T-helper 2 cell treated with Interferon-gamma antibody and Interleukin-4, amounts not matched to agents 100 ng/mL and 5 ng/mL, for 36 hours (primary cell): ENCODE data around the gene FRAS1. TPM values are rescaled to one million over a fixed set of nuclear protein-coding genes. Genes with fewer than 3 reads are reported as not detected.
"Not testable (repeated sequence)": the region's sequence is repeated elsewhere in the genome, so short reads cannot be mapped to it uniquely, and the experiment has no call there.

Experiments used
- intact Hi-C: fragments of 100-400 bp; cut with micrococcal nuclease; formaldehyde crosslinking; loops from one replicate; pipeline ENCODE4 v1.15.1; 2023
- total RNA-seq: library from RNA; stranded (reverse); gene quantifications from 2 replicates; pipeline ENCODE4 v1.2.3, GENCODE V29; 2022

FRAS1 gene
- total RNA-seq, 1 donor from 2014 or later: not detected

GRCh38 chr4:78162342-78162741 lies 105.2 kb downstream of the FRAS1 start:
- intact Hi-C loops: no loop called here

GRCh38 chr4:78162821-78163220 lies 105.7 kb downstream of the FRAS1 start:
- intact Hi-C loops: no loop called here

GRCh38 chr4:78165758-78166157 lies 108.6 kb downstream of the FRAS1 start:
- intact Hi-C loops: no loop called here

GRCh38 chr4:78166622-78167021 lies 109.5 kb downstream of the FRAS1 start:
- intact Hi-C loops: no loop called here

GRCh38 chr4:78167510-78167909 lies 110.4 kb downstream of the FRAS1 start:
- intact Hi-C loops: no loop called here

GRCh38 chr4:78168029-78168428 lies 110.9 kb downstream of the FRAS1 start:
- intact Hi-C loops: no loop called here

- intact Hi-C loops: no loop called here
Observed at GRCh38 chr4:78169728-78170127, 112.6 kb downstream of the FRAS1 start.

GRCh38 chr4:78171482-78171881 lies 114.4 kb downstream of the FRAS1 start:
- intact Hi-C loops: no loop called here

GRCh38 chr4:78174891-78175290 lies 117.8 kb downstream of the FRAS1 start:
- intact Hi-C loops: no loop called here

GRCh38 chr4:78179196-78179595 lies 122.1 kb downstream of the FRAS1 start:
- intact Hi-C loops: no loop called here

GRCh38 chr4:78181681-78182234 lies 124.6 kb downstream of the FRAS1 start:
- intact Hi-C loops: not testable (repeated sequence)

- intact Hi-C loops: no loop called here
Observed at GRCh38 chr4:78184584-78184983, 127.5 kb downstream of the FRAS1 start.

- intact Hi-C loops: no loop called here
Observed at GRCh38 chr4:78185117-78185516, 128.0 kb downstream of the FRAS1 start.

- intact Hi-C loops: no loop called here
Observed at GRCh38 chr4:78186597-78187543, 129.7 kb downstream of the FRAS1 start.

- intact Hi-C loops: no loop called here
Observed at GRCh38 chr4:78190068-78190467, 132.9 kb downstream of the FRAS1 start.

GRCh38 chr4:78190595-78190994 lies 133.5 kb downstream of the FRAS1 start:
- intact Hi-C loops: no loop called here

- intact Hi-C loops: no loop called here
Observed at GRCh38 chr4:78197947-78198346, 140.8 kb downstream of the FRAS1 start.

- intact Hi-C loops: no loop called here
Observed at GRCh38 chr4:78199984-78200383, 142.9 kb downstream of the FRAS1 start.

- intact Hi-C loops: no loop called here
Observed at GRCh38 chr4:78200949-78201348, 143.8 kb downstream of the FRAS1 start.

- intact Hi-C loops: no loop called here
Observed at GRCh38 chr4:78204176-78204575, 147.1 kb downstream of the FRAS1 start.

- intact Hi-C loops: no loop called here
Observed at GRCh38 chr4:78205591-78205990, 148.5 kb downstream of the FRAS1 start.

- intact Hi-C loops: no loop called here
Observed at GRCh38 chr4:78207541-78207940, 150.4 kb downstream of the FRAS1 start.

- intact Hi-C loops: no loop called here
Observed at GRCh38 chr4:78207951-78208350, 150.8 kb downstream of the FRAS1 start.
